GM12864 (cell line): ENCODE results near the gene AATK.

Experiments
- DNase-seq: peaks from one replicate; pipeline ENCODE4 v3.0.0-alpha.2; 2011; ENCODE audit warnings: low read depth
- H3K4me3 ChIP-seq: 2 replicates; pipeline ENCODE4 v1.5.1; 2011; ENCODE audit warnings: mild to moderate bottlenecking, low read depth, low read length, control low read depth
- TF ChIP-seq, protein P1 (sequence below): IDR thresholded peaks from 2 replicates; pipeline ENCODE4 v1.5.1; 2011; ENCODE audit warnings: low read depth, mild to moderate bottlenecking, moderate library complexity, low read length, control low read depth, inconsistent platforms; ENCODE audit errors: missing control alignments

The AATK gene

DNA sequence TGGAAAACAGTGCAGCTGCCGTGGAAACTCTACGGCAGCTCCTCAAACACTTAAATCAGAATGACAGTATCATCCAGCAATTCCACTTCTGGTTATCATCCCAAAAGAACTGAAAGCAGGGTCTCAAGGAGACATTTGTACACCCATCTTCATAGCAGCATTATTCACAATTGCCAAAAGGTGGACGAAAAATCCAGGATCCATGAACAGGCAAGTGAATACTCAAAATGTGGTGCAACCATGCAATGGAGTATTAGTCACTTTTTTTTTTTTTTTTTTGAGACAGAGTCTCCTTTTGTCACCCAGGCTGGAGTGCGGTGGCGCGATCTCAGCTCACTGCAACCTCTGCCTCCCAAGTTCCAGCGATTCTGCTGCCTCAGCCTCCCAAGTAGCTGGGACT is 10.6 kb upstream of the AATK start:
- no peak overlapping the region for H3K4me3 ChIP-seq
- TF ChIP-seq, protein P1, sequence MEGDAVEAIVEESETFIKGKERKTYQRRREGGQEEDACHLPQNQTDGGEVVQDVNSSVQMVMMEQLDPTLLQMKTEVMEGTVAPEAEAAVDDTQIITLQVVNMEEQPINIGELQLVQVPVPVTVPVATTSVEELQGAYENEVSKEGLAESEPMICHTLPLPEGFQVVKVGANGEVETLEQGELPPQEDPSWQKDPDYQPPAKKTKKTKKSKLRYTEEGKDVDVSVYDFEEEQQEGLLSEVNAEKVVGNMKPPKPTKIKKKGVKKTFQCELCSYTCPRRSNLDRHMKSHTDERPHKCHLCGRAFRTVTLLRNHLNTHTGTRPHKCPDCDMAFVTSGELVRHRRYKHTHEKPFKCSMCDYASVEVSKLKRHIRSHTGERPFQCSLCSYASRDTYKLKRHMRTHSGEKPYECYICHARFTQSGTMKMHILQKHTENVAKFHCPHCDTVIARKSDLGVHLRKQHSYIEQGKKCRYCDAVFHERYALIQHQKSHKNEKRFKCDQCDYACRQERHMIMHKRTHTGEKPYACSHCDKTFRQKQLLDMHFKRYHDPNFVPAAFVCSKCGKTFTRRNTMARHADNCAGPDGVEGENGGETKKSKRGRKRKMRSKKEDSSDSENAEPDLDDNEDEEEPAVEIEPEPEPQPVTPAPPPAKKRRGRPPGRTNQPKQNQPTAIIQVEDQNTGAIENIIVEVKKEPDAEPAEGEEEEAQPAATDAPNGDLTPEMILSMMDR = no peak
- no peak for DNase-seq

DNA sequence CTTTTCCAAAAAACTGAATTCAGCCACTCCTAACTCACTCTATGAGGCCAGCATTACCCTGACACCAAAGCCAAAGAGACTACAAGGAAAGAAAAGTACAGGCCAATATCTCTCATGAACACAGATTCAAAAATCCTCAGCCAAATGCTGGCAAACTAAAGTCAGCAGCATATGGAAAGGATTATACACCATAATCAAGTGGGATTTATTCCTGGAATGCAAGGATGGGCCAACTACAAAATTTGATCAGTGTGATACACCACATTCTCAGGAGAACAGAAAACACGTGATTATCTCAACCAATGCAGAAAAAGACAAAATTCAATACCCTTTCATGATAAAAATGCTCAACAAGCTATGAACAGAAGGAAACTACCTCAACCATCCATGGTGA is 7.7 kb upstream of the AATK start:
- TF ChIP-seq, protein P1 = no peak
- H3K4me3 ChIP-seq = no peak overlapping the region
- no peak for DNase-seq

DNA sequence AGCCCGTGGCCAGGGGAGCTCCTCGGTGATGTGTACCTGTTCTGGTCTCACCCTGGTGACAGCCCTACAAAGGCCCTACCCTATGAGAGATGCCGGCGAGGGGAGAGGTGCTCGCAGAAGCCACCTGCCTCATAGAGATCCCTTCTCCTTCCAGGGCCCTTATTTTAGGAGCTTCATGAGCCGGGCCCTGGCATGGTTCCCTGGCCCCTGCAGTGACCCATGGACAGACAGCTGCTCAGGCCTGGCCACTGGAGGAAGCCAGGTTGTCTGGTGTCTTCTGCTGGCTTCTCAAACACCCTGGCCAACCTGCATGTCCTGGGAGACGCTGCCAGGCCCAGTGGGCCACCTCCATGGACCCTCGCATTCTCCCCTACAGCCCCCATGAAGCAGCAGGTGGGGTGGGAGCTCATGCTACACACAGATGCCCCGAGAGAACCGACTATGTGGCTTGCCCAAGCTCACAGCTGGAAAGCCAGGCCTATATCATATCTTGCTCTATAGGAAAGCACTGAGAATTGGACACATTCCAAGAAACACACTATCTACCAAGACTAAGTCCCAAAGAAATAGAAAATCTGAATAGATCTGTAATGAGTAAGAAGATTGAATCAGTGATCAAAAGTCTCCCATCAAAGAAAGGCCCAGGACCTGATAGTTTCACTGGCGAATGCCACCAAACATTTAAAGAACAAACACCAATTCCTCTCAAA is 7.2 kb upstream of the AATK start:
- TF ChIP-seq, protein P1 = no peak
- no peak for DNase-seq
- no peak overlapping the region for H3K4me3 ChIP-seq

- no peak overlapping the region for H3K4me3 ChIP-seq
- DNase-seq = no peak
- TF ChIP-seq, protein P1 = no peak
Observed at GRCh38 chr17:81171941-81172340, 5.9 kb upstream of the AATK start.

DNA sequence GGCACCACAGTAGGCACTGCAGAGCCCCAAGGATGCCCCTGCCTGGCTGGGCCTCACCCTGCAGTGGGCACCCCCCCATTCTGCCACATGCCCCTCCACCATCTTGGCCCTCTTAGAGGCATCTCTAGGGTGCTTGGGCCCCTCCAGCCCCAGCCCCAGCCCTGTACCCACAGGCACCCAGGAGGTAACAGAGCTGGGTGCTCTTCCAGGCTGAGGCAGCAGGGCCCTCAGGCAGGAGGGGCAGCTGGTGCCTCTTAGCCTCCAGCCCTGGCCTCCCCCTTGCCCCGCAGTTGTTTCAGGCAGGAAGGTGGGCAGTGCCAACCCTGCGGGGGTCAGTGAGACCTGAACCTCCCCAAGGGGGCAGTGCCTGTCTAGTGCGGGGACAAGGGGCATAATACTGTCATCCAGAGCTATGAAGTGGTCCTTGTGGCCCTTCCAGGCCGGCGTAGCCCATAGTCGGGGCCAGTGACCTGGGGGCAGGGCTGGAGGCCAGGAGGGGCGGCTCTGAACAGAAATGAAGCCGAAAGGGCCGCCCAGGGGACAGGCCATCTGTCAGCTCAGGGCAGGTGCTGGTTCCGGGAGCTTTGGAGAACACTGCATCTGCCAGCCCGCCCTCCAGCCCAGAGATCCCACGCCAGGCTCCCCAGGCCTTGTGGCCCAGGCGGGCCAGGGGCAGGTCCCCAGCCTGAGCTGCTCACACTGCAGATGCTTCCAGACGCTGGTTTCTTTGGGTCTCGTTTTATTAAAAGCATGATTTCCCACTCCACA is 4.9 kb upstream of the AATK start:
- DNase-seq = no peak
- H3K4me3 ChIP-seq = no peak overlapping the region
- TF ChIP-seq, protein P1 = no peak

DNA sequence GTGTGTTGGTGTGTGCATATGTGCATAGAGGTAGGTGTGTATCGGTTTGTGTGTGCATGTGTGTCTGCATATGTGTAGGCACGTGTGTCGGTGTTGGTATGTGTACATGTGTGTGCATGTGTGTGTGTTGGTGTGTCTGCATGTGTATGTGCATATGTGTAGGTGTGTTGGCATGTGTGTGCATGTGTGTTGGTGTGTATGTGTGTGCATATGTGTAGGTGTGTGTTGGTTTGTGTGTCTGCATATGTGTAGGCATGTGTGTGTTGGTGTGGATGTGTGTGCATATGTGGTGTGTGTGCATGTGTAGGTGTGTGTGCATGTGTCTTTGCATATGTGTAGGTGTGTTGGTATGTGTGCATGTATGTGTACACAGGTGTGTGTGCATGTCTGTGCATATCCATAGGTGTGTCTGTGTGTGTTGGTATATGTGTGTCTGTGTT is 3.9 kb upstream of the AATK start:
- TF ChIP-seq, protein P1 = no peak
- no peak for DNase-seq
- no peak overlapping the region for H3K4me3 ChIP-seq
